ENCODE measurements around the gene STAT2.
A peak's percentile ranks its signal among the peaks of the same experiment; 100 is the strongest.

GRCh38 chr12:56359851-56360767, at the start of gene STAT2:
- TF ChIP-seq POLR2AphosphoS5 (IDR thresholded peaks at IDR 0.05; ENCODE audit: borderline replicate concordance, low read depth, low read length): peak; percentile 73
- no peak for TF ChIP-seq EZH2 (IDR thresholded peaks at IDR 0.05)
- TF ChIP-seq FOXP2 (optimal IDR thresholded peaks at IDR 0.05; ENCODE audit: control extremely low read depth, extremely low read length, insufficient read depth): no peak

Measured in SK-N-MC (cell line).